ENCODE data around the gene PTCD3. TPM values are rescaled to one million over a fixed set of nuclear protein-coding genes. Genes with fewer than 3 reads are reported as not detected.

PTCD3 gene
- total and polyA plus RNA-seq, 2 of the 4 experiments (the other 2 are of a cell fraction) = 44.0 to 48.9 TPM

DNA sequence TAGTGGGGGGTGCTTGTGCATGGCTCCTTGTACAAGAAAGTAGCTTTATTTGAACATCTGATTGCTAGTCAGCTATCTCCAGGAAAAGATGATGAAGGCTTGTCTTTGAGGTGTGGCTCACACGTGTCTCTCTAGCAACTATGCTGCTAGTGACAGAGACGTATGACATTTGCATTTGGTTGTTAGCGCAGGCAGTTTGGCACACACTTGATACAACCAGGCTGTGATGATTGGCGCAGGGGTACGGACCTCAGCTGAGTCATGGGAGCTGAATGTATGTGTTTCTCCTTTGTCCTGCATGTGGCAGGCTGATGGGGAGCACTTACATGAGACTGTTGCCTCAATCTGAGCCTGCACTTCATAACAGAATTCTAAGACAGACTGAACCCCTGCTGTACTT, 29.6 kb downstream of the PTCD3 start:
- Histone ChIP-seq H4K91ac (ENCODE audit: insufficient read depth, low read depth, low read length) (no peak overlapping the region), H2BK120ac (ENCODE audit: low read depth, low read length) (no peak overlapping the region), H3K4ac (ENCODE audit: low read depth, low read length) (no peak overlapping the region), H4K8ac (ENCODE audit: low read depth in 2 of 2, low read length in 2 of 2) (no peak overlapping the region), H2BK20ac (ENCODE audit: low read depth, low read length) (no peak overlapping the region), H2AK9ac (replicated peaks; ENCODE audit: low read depth, low read length, poor library complexity) (no peak overlapping the region), H3K9ac (ENCODE audit: low read depth, low read length) (no peak overlapping the region), H3K9me3 (ENCODE audit: control insufficient read depth, insufficient read depth, low read length) (no peaks in the 10 kb centered on the region), H3K36me3 (ENCODE audit: control insufficient read depth, insufficient read depth, low read length) (peaks cover 55% of the 10 kb centered on the region), H3K4me2 (ENCODE audit: low read depth, low read length) (no peak overlapping the region), H2AFZ (replicated peaks; ENCODE audit: low read length, poor library complexity) (no peak overlapping the region), H3K27me3 (ENCODE audit: control insufficient read depth, insufficient read depth, low read length) (no peaks in the 10 kb centered on the region), H3K9me1 (ENCODE audit: insufficient read depth, low read length) (peaks cover 2% of the 10 kb centered on the region; the same call in 1 of the 2 replicates), H4K20me1 (ENCODE audit: insufficient read depth, low read length) (no peaks in the 10 kb centered on the region), H3K56ac (ENCODE audit: extremely low read depth, insufficient read depth, low read length) (no peak overlapping the region), H2AK5ac (ENCODE audit: low read depth, low read length) (no peak overlapping the region), H3K79me1 (ENCODE audit: low read depth in 1 of 2, low read length in 2 of 2) (peaks cover 0 to 4% of the 10 kb centered on the region in 2 experiments; a peak in 2 of 4 replicates), H3K18ac (ENCODE audit: low read depth, low read length) (no peak overlapping the region), H3K14ac (replicated peaks; ENCODE audit: low read depth, low read length) (no peak overlapping the region), H3K4me3 (ENCODE audit: insufficient read depth, low read depth, low read length) (no peak overlapping the region), H3K27ac (ENCODE audit: insufficient read depth, low read length) (no peak overlapping the region), H3K23ac (ENCODE audit: low read depth, low read length) (no peak overlapping the region), H2BK15ac (ENCODE audit: low read depth, low read length) (no peak overlapping the region), H3K4me1 (ENCODE audit: control insufficient read depth, insufficient read depth, low read length) (no peaks in the 10 kb centered on the region), H4K5ac (ENCODE audit: low read depth, low read length) (no peak overlapping the region), H2BK5ac (ENCODE audit: low read depth, low read length, poor library complexity, severe bottlenecking) (no peak overlapping the region)
- WGBS, 2 experiments (ENCODE audit: extremely low coverage in 2 of 2, insufficient read length in 1 of 2) = 80% methylated on average over 3 of the region's 5 CpGs; no CpG with 5 or more reads in 1 of the 2 experiments
- dilution Hi-C loops (cut with HindIII; ENCODE audit: low sequenced_read_pairs, unreplicated experiment) (no loop called here), intact Hi-C loops (cut with micrococcal nuclease) (no loop called here), in situ Hi-C loops (cut with MboI; ENCODE audit: low sequenced_read_pairs) (no loop called here)
- ATAC-seq (ENCODE audit: low read depth) (no peak), DNase-seq (no peak)
- TF ChIP-seq, protein P1, sequence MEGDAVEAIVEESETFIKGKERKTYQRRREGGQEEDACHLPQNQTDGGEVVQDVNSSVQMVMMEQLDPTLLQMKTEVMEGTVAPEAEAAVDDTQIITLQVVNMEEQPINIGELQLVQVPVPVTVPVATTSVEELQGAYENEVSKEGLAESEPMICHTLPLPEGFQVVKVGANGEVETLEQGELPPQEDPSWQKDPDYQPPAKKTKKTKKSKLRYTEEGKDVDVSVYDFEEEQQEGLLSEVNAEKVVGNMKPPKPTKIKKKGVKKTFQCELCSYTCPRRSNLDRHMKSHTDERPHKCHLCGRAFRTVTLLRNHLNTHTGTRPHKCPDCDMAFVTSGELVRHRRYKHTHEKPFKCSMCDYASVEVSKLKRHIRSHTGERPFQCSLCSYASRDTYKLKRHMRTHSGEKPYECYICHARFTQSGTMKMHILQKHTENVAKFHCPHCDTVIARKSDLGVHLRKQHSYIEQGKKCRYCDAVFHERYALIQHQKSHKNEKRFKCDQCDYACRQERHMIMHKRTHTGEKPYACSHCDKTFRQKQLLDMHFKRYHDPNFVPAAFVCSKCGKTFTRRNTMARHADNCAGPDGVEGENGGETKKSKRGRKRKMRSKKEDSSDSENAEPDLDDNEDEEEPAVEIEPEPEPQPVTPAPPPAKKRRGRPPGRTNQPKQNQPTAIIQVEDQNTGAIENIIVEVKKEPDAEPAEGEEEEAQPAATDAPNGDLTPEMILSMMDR (conservative IDR thresholded peaks at IDR 0.05; ENCODE audit: low read depth, low read length) = no peak
- TF ChIP-seq POLR2A (IDR thresholded peaks at IDR 0.05; ENCODE audit: low read depth, low read length) (no peak), RFX5 (IDR thresholded peaks at IDR 0.05; ENCODE audit: low read depth, low read length) (no peak), NFE2L2 (IDR thresholded peaks at IDR 0.05; ENCODE audit: low read depth, low read length) (no peak), SMC3 (IDR thresholded peaks at IDR 0.05; ENCODE audit: low read depth, low read length) (no peak), BHLHE40 (IDR thresholded peaks at IDR 0.05; ENCODE audit: low read depth, low read length) (no peak), MAFK (IDR thresholded peaks at IDR 0.05; ENCODE audit: low read depth, low read length) (no peak), RCOR1 (IDR thresholded peaks at IDR 0.05; ENCODE audit: insufficient replicate concordance, low read length) (no peak), MXI1 (IDR thresholded peaks at IDR 0.05; ENCODE audit: borderline replicate concordance, low read depth, low read length) (no peak)
- ChIA-PET POLR2A (ENCODE audit: unreplicated experiment) (no interaction called here), CTCF (no interaction called here)
- no TSS peak for BruUV-seq (replicated peaks)
